Hypothalamus (tissue), 51 donors: Measurements from ENCODE around the gene IL1RAP.
"Not testable (repeated sequence)": the region's sequence is repeated elsewhere in the genome, so short reads cannot be mapped to it uniquely, and the experiment has no call there.

Experiments
- DNase-seq, 51 donors: peaks; one replicate each; lab custom pipeline; 2025; lab: John Stamatoyannopoulos, UW

IL1RAP gene

GRCh38 chr3:190513409-190514370 is at the start of gene IL1RAP:
TSS of gene IL1RAP (plus strand) at chr3:190514085. CDS start at chr3:190564290, 50,205 bp downstream.
- DNase-seq: peak; percentile 40 to 93 (median 73)

DNA sequence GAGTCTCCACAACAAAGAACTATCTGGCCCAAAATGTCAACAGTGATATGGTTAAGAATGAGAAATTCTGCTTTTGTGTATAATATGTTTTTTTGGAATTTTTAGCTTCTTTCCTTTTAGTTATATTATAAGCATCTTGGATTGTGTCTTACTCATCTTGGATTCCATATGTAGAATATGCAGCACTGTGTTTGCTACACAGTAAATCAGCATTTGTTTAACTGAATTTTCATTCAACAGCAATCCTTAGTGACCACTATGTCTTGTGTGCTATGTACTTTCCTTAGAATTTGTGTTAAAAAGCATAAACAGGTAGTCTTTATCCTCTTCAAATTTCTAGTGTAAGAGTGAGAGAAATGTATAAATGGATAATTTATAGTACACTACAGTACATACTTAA is 46.0 kb upstream of the IL1RAP start:
- no peak for DNase-seq

DNA sequence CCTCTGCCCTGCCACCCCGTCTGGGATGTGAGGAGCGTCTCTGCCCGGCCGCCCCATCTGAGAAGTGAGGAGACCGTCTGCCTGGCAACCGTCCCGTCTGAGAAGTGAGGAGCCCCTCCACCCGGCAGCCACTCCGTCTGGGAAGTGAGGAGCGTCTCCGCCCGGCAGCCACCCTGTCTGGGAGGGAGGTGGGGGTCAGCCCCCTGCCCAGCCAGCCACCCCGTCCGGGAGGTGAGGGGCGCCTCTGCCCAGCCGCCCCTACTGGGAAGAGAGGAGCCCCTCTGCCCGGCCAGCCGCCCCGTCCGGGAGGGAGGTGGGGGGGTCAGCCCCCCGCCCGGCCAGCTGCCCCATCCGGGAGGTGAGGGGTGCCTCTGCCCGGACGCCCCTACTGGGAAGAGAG is 40.6 kb upstream of the IL1RAP start:
- DNase-seq: not testable (repeated sequence)

DNA sequence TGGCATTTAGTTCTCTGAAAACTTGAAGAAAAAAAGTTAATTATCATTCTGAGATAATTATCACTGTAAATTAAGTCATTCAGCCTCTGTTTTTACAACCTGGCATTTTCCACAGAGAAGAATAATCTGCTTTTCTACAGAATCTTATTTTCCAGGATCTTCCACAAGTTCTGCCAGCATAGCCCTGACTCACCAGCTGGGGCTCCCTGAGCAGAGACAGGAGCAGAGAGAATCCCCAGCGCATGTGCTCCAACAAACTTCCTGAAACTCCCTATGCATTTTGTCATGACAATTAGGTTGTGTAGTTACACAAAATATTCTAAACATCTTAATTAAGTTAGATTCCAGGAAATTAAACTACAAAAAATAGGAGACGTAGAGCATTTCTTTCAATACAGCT is 32.1 kb upstream of the IL1RAP start:
- DNase-seq: no peak

DNA sequence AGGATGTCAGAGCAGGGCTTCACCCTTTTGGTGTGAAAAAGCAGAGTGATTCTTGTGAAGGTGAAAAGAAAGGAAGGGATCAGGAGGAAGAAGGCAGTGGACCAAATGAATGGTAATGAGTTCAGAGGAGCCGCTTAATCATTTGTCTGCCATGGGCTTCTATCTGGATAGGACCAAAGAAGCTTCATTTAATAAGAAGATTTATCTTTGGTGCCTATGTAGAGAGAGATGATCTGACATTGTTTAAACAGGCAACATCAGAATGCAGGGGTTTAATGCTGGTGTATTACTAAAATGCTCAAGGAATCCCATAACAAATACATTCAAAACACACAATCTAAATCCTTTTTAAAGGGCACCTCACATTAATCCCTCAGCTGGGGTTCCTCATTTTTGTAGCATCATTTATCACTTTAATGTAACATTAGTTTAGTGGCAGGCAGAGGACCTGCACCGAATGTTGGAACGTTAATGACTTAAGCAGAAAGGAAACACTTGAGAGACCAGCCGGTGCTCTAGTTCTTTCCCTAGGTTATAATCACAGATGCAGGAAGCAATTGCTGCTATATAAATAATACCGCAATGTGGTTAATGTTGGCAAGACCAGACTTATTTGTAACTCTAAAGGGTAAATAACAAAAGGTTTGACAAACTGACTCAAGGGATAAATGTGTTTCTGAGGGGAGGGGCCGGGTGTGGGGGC is 27.9 kb upstream of the IL1RAP start:
- DNase-seq: no peak

- no peak for DNase-seq
Measured at GRCh38 chr3:190486533-190486864, 27.4 kb upstream of the IL1RAP start.

DNA sequence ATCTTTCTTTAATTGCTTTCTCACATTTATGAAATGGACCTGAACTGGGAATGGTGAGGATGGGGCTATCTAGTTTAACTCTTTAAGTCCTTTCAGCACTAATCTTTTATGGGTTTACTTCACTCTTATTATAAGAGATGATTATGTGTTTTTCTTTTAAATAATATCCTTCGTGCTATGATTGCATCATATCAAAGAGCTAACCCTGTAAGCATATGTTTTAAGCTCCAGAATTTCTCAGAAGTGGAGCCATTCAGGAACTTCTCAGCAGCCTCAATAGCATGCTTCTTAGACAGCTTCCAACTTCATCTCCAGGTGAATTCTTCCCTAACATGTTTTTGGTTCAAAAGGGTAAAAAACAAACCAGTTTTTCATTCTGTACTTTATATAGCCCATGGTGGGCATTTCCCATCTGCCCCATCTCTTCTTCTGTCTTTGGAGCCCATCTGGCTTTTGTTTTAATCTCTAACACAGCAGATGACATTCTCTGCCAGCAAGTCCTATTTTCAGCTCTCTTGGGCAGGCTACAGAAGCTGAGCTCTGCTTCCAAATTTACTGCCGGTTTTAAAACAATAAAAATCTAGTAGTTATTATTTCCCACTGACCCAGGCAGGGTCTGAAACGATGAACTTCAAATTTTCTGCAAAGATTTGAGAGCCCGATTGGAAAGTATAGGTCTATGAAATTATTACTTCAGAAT is 26.8 kb upstream of the IL1RAP start:
- DNase-seq: no peak

- no peak for DNase-seq
Measured at GRCh38 chr3:190491533-190492054, 22.3 kb upstream of the IL1RAP start.

DNA sequence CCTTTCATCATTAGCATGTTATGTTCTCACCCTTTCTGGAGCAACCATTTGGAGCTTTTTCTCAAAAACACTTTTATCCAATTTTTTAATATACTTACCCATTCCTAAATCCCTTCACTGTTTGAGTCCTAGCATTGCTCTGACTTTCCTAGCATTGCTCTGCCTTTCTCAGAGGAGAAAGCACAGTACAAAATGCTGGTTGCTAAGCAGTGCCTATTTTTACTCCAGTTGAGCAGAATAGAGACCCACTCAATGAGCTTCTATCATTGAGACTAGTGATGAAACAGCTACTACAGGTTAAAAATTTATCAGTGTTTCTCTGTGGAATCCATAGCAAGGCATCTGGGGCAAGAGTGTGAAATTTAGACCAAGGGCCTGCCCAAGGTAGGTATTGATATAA is 21.8 kb upstream of the IL1RAP start:
- DNase-seq: peak in 1 of 51 donors; percentile 8

GRCh38 chr3:190492966-190493365 is 20.9 kb upstream of the IL1RAP start:
- DNase-seq: no peak

DNA sequence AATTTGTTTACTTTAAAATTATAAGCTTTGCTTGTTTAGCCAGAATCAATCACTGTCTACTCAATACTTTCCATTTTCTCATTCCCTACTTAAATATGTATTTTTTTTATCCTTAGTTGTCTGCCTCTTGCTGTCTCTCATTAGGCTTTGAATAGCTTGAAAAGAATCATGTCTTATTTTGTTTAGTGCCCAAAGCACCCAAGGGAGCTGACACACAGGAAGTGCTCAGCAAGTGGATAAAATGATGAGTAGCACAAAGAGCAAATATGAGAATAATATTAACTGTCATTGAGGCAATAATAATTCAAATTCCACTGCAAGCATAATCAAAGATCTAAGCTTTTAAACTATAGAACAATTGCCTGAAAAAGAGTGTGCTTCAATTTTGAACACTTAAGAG is 19.0 kb upstream of the IL1RAP start:
- no peak for DNase-seq

- DNase-seq: no peak
Measured at GRCh38 chr3:190495354-190495753, 18.5 kb upstream of the IL1RAP start.

- DNase-seq: no peak
Measured at GRCh38 chr3:190495796-190496195, 18.1 kb upstream of the IL1RAP start.

DNA sequence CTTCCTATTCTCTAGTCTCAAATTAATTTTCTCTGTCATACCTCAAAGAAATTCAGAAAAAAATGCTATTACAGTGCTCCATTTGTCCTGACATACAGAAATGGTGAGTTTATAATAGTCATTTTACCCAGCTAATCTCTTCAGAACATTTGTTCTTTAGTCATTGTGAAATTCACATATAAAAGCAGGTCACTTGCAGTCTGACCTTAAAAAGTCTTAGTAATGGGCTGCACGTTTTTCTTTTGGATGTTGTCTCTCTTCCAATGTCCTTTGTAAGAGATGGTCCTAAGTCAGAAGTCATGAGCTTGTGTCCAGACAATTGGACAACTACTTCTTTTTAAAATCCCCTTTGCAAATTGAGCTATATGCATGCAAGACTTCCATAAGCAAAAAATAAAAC is 17.0 kb upstream of the IL1RAP start:
- no peak for DNase-seq

- DNase-seq: peak in 2 of 51 donors; percentile 1 to 11
Measured at GRCh38 chr3:190497811-190498210, 16.1 kb upstream of the IL1RAP start.

DNA sequence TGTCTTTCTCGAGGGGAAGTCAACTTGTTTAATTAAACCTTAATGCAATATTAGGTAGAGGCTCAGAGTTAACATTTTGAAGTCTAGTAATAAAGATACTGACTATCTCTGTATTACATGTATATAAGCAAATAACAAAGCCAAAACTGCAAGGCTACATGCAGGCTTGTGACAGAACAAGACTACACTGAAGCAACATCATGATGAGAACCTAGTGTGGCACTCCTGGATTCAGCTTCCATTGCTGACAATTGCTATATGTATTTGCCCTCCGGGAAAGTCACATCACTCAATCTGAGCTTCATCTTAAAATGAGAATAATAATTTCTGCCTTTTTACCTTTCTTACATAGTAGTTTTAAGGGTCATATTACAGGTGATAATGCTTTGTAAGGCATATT is 15.6 kb upstream of the IL1RAP start:
- DNase-seq: no peak

DNA sequence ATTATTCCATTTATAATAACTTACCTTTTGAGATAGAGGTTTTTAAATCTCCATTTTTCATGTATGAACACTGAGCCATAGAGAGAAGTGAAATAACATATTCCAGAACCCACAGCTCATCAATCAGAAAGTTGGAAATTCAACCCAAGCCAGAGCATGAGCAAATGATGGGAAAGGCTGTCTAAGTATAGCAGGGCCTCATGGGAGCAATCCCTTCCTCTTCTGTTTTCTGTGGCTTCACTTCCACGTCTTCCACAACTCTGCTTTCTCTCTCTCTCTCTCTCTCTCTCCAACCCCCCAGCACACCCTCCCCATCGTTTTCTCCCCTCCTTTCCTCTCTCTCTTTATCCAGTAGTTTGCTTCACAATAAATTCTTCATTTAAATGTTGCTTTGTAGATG is 14.8 kb upstream of the IL1RAP start:
- DNase-seq: no peak

DNA sequence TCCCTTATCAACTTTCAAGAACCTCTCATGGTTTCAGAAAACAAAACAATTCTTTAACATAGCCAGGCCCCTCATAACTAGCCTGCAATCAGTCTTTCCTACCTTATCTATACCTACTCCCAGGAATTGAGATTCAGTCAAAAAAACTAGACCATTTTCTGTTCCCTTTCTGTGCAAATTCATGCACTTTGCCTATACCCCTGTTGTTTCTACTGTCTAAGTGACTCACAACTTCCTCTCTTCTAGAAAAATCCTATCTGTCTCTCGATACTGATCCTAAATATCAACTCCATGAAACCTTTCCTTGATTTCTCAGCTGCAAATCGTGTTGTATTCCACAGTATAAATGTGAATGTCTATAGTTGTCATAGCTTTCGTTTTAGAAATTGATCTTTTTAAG is 10.9 kb upstream of the IL1RAP start:
- no peak for DNase-seq

- DNase-seq: no peak
Measured at GRCh38 chr3:190504354-190505125, 9.3 kb upstream of the IL1RAP start.

GRCh38 chr3:190505381-190506003 is 8.4 kb upstream of the IL1RAP start:
- DNase-seq: no peak
